Measurements from ENCODE around the gene LY9.

- no peak for TF ChIP-seq POLR2A (IDR thresholded peaks at IDR 0.05; ENCODE audit: low read length)
- no peak for TF ChIP-seq MYC (IDR thresholded peaks at IDR 0.05; ENCODE audit: borderline replicate concordance, low read length)
- TF ChIP-seq CTCF (IDR thresholded peaks at IDR 0.05) = no peak
- no peak for TF ChIP-seq MAFK (IDR thresholded peaks at IDR 0.05; ENCODE audit: partially characterized antibody)
- no peak for TF ChIP-seq HDAC2 (IDR thresholded peaks at IDR 0.05)
- TF ChIP-seq, protein P1, sequence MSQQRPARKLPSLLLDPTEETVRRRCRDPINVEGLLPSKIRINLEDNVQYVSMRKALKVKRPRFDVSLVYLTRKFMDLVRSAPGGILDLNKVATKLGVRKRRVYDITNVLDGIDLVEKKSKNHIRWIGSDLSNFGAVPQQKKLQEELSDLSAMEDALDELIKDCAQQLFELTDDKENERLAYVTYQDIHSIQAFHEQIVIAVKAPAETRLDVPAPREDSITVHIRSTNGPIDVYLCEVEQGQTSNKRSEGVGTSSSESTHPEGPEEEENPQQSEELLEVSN (IDR thresholded peaks at IDR 0.05; ENCODE audit: borderline replicate concordance, low read depth) = no peak
- no peak for TF ChIP-seq RAD21 (conservative IDR thresholded peaks at IDR 0.05 in 1 of 2, IDR thresholded peaks at IDR 0.05 in 1 of 2)
- no peak for TF ChIP-seq NPAS2 (CRISPR knock-in tag; IDR thresholded peaks at IDR 0.05; ENCODE audit: borderline replicate concordance)
- TF ChIP-seq RFX5 (IDR thresholded peaks at IDR 0.05) = no peak
- TF ChIP-seq, protein P2, sequence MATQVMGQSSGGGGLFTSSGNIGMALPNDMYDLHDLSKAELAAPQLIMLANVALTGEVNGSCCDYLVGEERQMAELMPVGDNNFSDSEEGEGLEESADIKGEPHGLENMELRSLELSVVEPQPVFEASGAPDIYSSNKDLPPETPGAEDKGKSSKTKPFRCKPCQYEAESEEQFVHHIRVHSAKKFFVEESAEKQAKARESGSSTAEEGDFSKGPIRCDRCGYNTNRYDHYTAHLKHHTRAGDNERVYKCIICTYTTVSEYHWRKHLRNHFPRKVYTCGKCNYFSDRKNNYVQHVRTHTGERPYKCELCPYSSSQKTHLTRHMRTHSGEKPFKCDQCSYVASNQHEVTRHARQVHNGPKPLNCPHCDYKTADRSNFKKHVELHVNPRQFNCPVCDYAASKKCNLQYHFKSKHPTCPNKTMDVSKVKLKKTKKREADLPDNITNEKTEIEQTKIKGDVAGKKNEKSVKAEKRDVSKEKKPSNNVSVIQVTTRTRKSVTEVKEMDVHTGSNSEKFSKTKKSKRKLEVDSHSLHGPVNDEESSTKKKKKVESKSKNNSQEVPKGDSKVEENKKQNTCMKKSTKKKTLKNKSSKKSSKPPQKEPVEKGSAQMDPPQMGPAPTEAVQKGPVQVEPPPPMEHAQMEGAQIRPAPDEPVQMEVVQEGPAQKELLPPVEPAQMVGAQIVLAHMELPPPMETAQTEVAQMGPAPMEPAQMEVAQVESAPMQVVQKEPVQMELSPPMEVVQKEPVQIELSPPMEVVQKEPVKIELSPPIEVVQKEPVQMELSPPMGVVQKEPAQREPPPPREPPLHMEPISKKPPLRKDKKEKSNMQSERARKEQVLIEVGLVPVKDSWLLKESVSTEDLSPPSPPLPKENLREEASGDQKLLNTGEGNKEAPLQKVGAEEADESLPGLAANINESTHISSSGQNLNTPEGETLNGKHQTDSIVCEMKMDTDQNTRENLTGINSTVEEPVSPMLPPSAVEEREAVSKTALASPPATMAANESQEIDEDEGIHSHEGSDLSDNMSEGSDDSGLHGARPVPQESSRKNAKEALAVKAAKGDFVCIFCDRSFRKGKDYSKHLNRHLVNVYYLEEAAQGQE (IDR thresholded peaks at IDR 0.05) = no peak
- TF ChIP-seq EP300 (IDR thresholded peaks at IDR 0.05) = no peak
- TF ChIP-seq PBX3 (IDR thresholded peaks at IDR 0.05) = no peak
Measured at GRCh38 chr1:160800142-160800541, 4.2 kb downstream of the LY9 start.
